ENCODE data around the gene SLC8A1.

The SLC8A1 gene

DNA sequence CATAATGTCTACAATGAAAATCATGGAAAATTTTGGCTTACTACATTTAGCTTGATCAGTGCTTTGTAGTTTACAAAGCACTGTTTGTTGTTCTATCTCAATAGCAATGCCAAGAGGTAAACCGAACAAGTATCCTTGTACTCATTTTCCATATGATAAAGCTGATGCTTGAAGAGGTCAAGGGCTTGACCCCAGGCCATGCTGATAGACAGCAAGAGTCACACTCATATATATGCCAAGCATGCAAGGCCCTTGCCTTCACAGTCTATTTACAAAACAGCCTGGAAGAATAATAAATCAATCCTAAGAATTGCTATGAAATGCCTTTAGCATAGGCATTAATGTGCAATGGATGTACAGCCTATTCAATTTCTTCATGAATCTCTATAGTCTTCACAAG lies 71.8 kb downstream of the SLC8A1 start:
- no peak for DNase-seq

DNA sequence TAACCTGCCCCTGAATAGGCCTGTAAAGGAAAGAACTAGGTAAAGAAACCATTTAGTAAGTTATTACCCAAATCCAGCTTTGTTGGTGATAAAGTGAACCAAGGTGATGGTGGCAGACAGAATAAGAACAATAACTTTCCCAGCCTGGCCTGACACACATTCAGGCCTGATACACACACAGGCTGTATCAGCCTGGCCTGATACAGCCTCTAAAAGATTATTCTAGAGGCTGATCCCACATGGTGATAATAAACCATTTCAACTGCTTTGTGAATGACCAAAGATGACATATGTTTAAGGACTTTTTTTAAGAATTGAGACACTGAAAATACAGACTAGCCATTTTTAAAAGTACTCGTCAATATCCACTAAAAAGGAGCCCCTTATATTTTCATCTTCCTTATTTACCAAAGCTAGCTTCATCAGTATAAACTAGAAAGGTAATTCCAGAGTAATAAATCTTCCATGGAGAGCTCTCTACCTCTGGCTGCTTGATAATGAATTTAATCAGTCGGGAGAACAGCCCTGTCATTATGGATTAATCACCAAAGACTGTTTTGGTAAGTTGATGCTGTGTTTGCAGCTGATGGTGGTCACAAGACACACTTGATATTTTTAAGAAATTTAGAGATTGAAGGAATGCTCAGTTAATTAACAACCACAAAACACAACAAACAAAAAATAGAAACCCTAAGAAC lies 77.2 kb downstream of the SLC8A1 start:
- no peak for DNase-seq

GRCh38 chr2:40373111-40373510 lies 78.8 kb downstream of the SLC8A1 start:
- no peak for DNase-seq

- DNase-seq: no peak
Measured at GRCh38 chr2:40372283-40372985, 79.5 kb downstream of the SLC8A1 start.

DNA sequence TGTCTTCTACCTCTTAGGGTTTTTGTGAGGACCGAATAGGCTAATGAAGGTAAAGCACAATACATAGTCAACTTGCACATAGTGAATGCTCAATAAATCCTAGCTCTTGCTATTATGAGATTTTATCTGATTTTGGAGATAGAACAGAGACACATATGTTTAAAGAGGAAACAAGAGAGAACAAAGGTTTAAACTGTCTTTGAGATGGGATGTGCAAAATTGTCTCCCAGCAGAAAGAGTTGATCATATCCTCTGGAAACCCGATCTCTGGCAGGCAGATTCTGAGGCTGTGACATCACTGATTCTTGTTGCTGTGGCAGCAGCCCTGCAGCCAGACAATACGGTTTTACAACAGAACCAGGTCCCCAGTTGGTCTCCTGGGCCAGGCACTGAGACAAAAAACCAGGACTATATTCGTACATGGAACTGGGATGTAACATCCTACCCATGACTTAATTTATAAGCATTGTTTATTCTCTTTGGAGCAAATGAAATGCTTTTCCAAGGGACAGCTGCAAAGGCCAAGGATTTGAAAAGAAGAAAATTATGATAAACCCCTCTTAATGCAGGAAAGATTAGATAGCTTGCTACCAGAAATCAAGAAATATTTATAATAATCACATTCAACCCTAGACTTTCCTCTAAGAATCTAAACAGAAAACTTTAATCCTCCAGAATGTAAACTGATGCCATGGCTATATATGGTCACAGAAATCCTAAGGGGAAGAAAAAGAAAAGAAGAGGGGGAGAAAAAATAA lies 80.2 kb downstream of the SLC8A1 start:
- peak; percentile 2 for DNase-seq

GRCh38 chr2:40370007-40370395 lies 81.9 kb downstream of the SLC8A1 start:
- no peak for DNase-seq

GRCh38 chr2:40369267-40370006 lies 82.5 kb downstream of the SLC8A1 start:
- no peak for DNase-seq

DNA sequence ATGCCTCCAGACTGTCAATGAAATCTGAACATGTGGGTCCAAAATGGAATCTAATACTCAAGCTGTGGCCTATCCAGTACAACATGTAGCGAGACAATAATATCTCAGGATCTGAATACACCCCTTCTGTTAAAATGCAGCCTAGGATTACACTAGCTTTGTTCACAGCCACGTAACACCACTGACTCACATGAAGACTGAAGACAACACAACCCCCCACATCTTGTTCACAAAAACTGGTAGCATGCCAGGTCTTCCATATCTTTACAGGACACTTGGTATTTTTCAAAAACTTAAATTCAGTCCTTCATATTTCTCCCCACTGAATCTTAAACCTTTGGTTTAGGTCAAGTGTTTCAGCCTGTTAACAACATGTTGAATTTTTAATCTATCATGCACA lies 84.2 kb downstream of the SLC8A1 start:
- no peak for DNase-seq

DNA sequence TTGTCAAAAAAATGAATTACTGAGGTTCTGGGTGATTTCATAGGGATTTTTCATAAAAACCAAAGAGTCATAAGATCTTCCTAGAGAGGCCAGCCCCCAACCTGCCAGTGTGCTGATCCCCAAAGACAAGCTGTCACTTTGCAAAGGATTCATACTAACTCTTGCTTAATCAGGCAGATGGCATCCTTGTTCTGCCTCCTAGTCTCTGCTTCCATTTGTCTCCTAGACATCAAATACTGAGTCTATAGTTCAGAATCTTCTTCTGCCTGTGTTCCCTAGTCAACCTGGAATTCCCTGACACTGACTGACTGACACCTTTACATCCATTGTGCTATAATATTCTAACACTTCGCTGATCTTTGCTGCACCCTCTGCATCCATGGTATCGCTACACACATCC lies 84.9 kb downstream of the SLC8A1 start:
- no peak for DNase-seq

- DNase-seq: no peak
Measured at GRCh38 chr2:40364151-40364874, 87.6 kb downstream of the SLC8A1 start.

- DNase-seq: no peak
Measured at GRCh38 chr2:40363631-40364030, 88.3 kb downstream of the SLC8A1 start.

DNA sequence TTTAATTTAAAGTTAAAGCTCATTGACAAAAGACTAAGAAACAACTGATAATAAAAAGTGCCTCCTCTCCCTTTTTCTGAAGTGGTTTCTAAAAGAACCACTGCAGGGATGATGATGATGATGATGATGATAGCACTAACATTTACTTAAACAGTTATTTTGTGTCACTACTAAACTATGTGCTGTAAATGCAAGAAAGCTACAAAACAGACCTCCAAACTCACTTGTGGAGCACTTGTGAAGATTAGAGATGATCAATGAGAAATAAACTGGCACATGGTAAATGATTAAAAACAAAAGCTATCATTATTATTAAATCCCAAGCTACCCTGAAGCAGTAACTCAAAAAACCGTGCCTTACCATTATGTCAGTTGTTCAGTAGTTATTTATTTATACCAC lies 88.7 kb downstream of the SLC8A1 start:
- no peak for DNase-seq

- DNase-seq: no peak
Measured at GRCh38 chr2:40361478-40361877, 90.4 kb downstream of the SLC8A1 start.

DNA sequence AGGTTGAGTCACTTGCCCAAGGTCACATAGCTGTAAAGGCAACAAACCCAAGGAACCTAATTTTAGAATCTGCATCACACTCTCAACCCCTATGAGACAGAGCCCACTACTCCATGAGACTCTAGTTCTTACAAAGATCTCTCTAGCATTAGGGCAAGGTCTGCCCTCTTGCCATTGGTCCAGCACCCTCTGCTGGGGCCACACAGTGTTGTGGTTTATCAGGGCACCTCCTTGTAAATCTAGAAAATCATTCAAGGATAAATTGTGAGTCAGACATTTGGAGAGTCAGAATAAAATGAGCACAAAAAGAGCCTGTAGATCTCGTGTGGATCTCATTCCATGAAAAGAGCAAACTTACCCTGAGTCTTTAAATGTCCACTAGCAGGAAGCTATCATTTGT lies 91.2 kb downstream of the SLC8A1 start:
- DNase-seq: no peak

GRCh38 chr2:40359811-40360210 lies 92.1 kb downstream of the SLC8A1 start:
- no peak for DNase-seq

DNA sequence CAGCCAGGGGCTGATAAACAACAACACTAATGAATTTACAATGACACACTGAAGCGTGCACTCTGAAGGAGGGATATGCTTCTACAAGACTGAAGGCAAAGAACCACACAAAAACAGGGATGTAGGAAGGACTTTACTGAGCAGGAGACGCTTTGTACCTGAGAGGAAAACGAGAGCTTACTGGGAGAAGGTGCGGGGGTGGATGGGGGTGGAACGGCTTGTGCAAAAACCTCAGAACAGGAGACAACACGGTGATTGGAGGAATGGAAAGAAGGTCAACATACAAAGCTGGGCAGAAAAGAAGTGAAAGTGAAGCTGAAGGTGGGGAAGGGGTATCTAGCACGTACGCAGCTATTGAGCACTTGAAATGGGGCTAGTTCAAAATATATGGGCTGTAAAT lies 93.1 kb downstream of the SLC8A1 start:
- DNase-seq: no peak

- no peak for DNase-seq
Measured at GRCh38 chr2:40357667-40358066, 94.2 kb downstream of the SLC8A1 start.

DNA sequence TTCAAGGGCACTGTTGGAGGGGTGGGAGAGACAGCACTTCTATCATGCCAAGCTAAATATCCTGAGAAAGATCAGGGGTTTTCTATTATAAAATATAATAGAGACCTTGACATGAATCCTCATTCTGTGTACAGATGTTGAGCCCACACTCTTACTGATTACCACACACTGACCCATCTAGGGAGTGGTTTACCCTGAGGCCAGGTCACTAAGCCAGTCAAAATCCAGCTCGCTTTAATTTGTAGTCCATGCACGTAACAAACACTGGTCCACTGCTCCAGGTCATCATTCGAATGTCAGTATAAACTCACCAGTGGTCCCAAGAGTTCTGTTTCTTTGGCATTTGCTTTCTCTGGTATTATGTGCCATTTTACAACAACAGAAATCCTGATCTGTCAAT lies 96.4 kb downstream of the SLC8A1 start:
- no peak for DNase-seq

DNA sequence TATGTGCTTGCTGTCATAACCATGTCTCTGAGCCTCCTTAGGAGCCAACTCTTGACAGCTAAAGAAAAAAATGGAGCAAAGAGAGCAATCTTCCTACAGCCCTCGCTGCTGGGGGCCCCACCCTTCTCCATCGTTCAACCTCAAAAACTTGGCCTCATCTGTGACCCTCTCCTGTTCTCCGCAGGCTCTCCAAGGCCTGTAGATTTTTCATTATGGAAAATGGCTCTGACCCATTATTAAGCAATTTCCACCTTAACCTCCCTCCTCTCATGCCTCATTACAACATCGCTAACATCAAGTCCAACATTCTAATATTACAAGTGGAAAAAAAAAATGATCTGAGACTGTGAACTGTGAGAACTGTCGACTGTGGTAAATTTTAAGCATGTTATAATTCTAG lies 98.7 kb downstream of the SLC8A1 start:
- no peak for DNase-seq

DNA sequence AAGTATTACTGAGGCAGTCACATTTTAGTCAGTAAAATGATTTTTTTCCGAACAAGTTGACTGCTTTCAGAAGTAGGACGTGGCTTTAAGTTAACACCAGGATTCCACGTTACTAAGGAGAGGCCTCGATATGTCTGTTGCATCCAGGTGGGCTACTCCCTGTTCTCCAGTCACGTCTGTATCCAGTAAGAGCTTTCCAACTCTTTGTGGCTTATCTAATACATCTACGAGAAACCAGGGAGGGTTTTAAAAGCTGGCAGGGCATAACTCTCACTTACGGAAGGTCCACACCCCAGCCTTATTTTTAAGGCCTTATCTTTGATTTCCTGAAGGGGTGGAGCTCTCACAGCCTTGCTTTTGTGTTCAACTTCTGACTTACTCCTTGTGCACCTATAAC lies 99.2 kb downstream of the SLC8A1 start:
- no peak for DNase-seq

DNA sequence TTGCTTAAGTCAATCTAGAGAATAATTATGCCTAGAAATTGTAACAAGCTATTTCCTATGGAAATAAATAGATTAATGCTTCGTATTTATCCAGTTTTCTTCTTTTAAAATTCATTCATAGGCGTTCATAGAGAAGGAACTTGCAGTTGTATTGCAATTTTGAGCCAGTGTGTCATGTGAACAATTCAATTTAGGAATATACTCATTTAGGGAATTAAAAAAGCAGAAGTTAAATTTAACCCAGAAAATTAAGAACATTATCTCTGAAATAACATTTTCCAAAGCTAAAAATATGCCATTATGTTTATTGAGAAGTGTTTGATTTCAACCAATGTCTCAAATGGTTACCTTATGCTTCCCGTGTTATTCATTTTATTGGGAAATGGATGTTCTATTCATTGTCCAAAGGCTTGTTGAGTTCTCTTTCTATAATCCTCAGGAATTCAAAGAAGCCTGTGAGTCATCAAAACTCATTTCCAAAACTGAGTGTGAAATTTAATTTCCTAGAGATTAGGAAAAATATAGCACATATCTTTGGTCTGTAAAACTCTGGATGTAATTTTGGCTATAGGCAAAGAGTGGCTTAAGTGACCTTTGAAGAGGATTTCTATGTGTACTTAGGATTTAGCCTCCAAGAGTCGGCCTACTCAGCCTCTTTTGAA lies 99.7 kb downstream of the SLC8A1 start:
- no peak for DNase-seq

DNA sequence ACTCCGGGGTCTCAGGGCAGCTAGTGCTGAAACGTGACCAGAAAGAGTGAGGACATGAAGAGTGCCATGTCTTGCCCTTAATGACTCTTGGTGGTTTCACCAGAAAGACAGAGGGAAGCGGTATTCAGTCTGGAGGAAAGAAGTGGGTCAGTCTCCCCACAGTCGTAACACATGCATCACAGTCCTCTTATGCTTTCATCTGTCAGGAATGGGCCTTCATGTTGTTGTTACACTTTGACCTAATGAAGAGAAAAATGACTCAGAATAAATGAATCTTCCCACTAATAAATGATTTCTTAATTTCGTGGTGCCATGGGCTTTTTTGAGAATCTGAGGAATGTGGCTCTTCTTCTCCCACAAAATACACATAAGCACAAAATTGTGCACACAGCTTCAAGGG lies 103.2 kb downstream of the SLC8A1 start:
- peak; percentile 2 for DNase-seq

Data from T1000 (cell line).